Eye (tissue), 1 donor: ENCODE results near the gene FERMT3.

ENCODE experiments used
- DNase-seq: peaks from one replicate; pipeline ENCODE4 v3.0.0-alpha.2; 2015

FERMT3 gene

GRCh38 chr11:64222651-64223000, 16.1 kb downstream of the FERMT3 start:
- no peak for DNase-seq

GRCh38 chr11:64223001-64223651, 16.6 kb downstream of the FERMT3 start:
- DNase-seq, result no peak

- DNase-seq, result no peak
Measured at GRCh38 chr11:64224151-64224890, 17.8 kb downstream of the FERMT3 start.

GRCh38 chr11:64224891-64225607, 18.5 kb downstream of the FERMT3 start:
- no peak for DNase-seq

- DNase-seq, result peak; percentile 95
Measured at GRCh38 chr11:64225608-64226506, 19.3 kb downstream of the FERMT3 start, which contains the start of the genes NUDT22 and TRPT1. TSS of gene NUDT22 (plus strand) at chr11:64226274. CDS start at chr11:64226653, 379 bp downstream. TSS of gene TRPT1 (minus strand) at chr11:64226186. CDS start at chr11:64225860, 326 bp downstream.

GRCh38 chr11:64226507-64227051, 20.1 kb downstream of the FERMT3 start:
- no peak for DNase-seq

GRCh38 chr11:64227405-64227956, 21.0 kb downstream of the FERMT3 start:
- no peak for DNase-seq

GRCh38 chr11:64229090-64229743, 22.7 kb downstream of the FERMT3 start:
- DNase-seq, result no peak

GRCh38 chr11:64229744-64230170, 23.2 kb downstream of the FERMT3 start:
- no peak for DNase-seq

- peak; percentile 98 for DNase-seq
Measured at GRCh38 chr11:64230171-64230984, 23.9 kb downstream of the FERMT3 start, which contains the start of gene DNAJC4. TSS of gene DNAJC4 (plus strand) at chr11:64230548. CDS start at chr11:64230855, 307 bp downstream.

- DNase-seq, result no peak
Measured at GRCh38 chr11:64230985-64231365, 24.5 kb downstream of the FERMT3 start.

- DNase-seq, result no peak
Measured at GRCh38 chr11:64231546-64231945, 25.0 kb downstream of the FERMT3 start.

GRCh38 chr11:64232182-64232966, 25.9 kb downstream of the FERMT3 start:
- no peak for DNase-seq

GRCh38 chr11:64232967-64233315, 26.4 kb downstream of the FERMT3 start:
- no peak for DNase-seq

- peak; percentile 68 for DNase-seq
Measured at GRCh38 chr11:64233913-64234586, 27.5 kb downstream of the FERMT3 start, which contains the start of gene VEGFB. TSS of gene VEGFB (plus strand) at chr11:64234584. CDS start at chr11:64234834, 250 bp downstream.

GRCh38 chr11:64234647-64235379, 28.3 kb downstream of the FERMT3 start:
- DNase-seq, result no peak

GRCh38 chr11:64235437-64236161, 29.1 kb downstream of the FERMT3 start:
- DNase-seq, result no peak
